Measurements from ENCODE around the gene CCDC187. TPM values are rescaled to one million over a fixed set of nuclear protein-coding genes. Genes with fewer than 3 reads are reported as not detected.

Gene CCDC187
- total RNA-seq, 1 donor = not detected

- no peak for DNase-seq (ENCODE audit: insufficient read length, low spot score, missing footprints)
- Histone ChIP-seq H3K4me3 (ENCODE audit: insufficient read depth, low read length) (no peak overlapping the region), H3K4me1 (ENCODE audit: insufficient read depth, low read length) (no peaks in the 10 kb centered on the region), H2AFZ (ENCODE audit: low read length) (no peak overlapping the region), H3K9me3 (ENCODE audit: low read depth, low read length) (no peaks in the 10 kb centered on the region), H4K20me1 (ENCODE audit: insufficient read depth, low read length) (peaks cover 22% of the 10 kb centered on the region), H3K27ac (ENCODE audit: low read depth, low read length) (no peak overlapping the region), H3K36me3 (ENCODE audit: insufficient read depth, low read length) (peaks cover 28% of the 10 kb centered on the region), H3K4me2 (ENCODE audit: insufficient read depth, low read length) (no peak overlapping the region), H3K79me2 (ENCODE audit: insufficient read depth, low read length) (no peaks in the 10 kb centered on the region), H3K27me3 (ENCODE audit: insufficient read depth, low read length) (no peaks in the 10 kb centered on the region)
- TF ChIP-seq, protein P1, sequence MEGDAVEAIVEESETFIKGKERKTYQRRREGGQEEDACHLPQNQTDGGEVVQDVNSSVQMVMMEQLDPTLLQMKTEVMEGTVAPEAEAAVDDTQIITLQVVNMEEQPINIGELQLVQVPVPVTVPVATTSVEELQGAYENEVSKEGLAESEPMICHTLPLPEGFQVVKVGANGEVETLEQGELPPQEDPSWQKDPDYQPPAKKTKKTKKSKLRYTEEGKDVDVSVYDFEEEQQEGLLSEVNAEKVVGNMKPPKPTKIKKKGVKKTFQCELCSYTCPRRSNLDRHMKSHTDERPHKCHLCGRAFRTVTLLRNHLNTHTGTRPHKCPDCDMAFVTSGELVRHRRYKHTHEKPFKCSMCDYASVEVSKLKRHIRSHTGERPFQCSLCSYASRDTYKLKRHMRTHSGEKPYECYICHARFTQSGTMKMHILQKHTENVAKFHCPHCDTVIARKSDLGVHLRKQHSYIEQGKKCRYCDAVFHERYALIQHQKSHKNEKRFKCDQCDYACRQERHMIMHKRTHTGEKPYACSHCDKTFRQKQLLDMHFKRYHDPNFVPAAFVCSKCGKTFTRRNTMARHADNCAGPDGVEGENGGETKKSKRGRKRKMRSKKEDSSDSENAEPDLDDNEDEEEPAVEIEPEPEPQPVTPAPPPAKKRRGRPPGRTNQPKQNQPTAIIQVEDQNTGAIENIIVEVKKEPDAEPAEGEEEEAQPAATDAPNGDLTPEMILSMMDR (IDR thresholded peaks at IDR 0.05; ENCODE audit: extremely low read depth, low read depth, low read length) = no peak
Measured at GRCh38 chr9:136218673-136219072, 85.2 kb downstream of the CCDC187 start.

- no peak for DNase-seq (ENCODE audit: insufficient read length, low spot score, missing footprints)
- H3K4me3 ChIP-seq (ENCODE audit: insufficient read depth, low read length) = no peak overlapping the region
- H4K20me1 ChIP-seq (ENCODE audit: insufficient read depth, low read length) = peaks cover 19% of the 10 kb centered on the region
- H3K27ac ChIP-seq (ENCODE audit: low read depth, low read length) = no peak overlapping the region
- TF ChIP-seq, protein P1 (IDR thresholded peaks at IDR 0.05; ENCODE audit: extremely low read depth, low read depth, low read length) = no peak
- no peaks in the 10 kb centered on the region for H3K79me2 ChIP-seq (ENCODE audit: insufficient read depth, low read length)
- no peaks in the 10 kb centered on the region for H3K9me3 ChIP-seq (ENCODE audit: low read depth, low read length)
- H3K36me3 ChIP-seq (ENCODE audit: insufficient read depth, low read length) = peaks cover 27% of the 10 kb centered on the region
- H2AFZ ChIP-seq (ENCODE audit: low read length) = no peak overlapping the region
- H3K4me1 ChIP-seq (ENCODE audit: insufficient read depth, low read length) = no peaks in the 10 kb centered on the region
- H3K4me2 ChIP-seq (ENCODE audit: insufficient read depth, low read length) = no peak overlapping the region
- no peaks in the 10 kb centered on the region for H3K27me3 ChIP-seq (ENCODE audit: insufficient read depth, low read length)
Measured at GRCh38 chr9:136218271-136218670, 85.6 kb downstream of the CCDC187 start.

- Histone ChIP-seq H3K4me2 (ENCODE audit: insufficient read depth, low read length) (no peak overlapping the region), H3K36me3 (ENCODE audit: insufficient read depth, low read length) (peaks cover 24% of the 10 kb centered on the region), H3K27ac (ENCODE audit: low read depth, low read length) (no peak overlapping the region), H3K27me3 (ENCODE audit: insufficient read depth, low read length) (no peaks in the 10 kb centered on the region), H3K9me3 (ENCODE audit: low read depth, low read length) (no peaks in the 10 kb centered on the region), H3K4me1 (ENCODE audit: insufficient read depth, low read length) (no peaks in the 10 kb centered on the region), H4K20me1 (ENCODE audit: insufficient read depth, low read length) (peaks cover 20% of the 10 kb centered on the region), H3K79me2 (ENCODE audit: insufficient read depth, low read length) (no peaks in the 10 kb centered on the region), H2AFZ (ENCODE audit: low read length) (no peak overlapping the region), H3K4me3 (ENCODE audit: insufficient read depth, low read length) (no peak overlapping the region)
- TF ChIP-seq, protein P1 (IDR thresholded peaks at IDR 0.05; ENCODE audit: extremely low read depth, low read depth, low read length) = no peak
- no peak for DNase-seq (ENCODE audit: insufficient read length, low spot score, missing footprints)
Measured at GRCh38 chr9:136216541-136217244, 87.2 kb downstream of the CCDC187 start.

- Histone ChIP-seq H3K4me1 (ENCODE audit: insufficient read depth, low read length) (no peaks in the 10 kb centered on the region), H3K4me2 (ENCODE audit: insufficient read depth, low read length) (no peak overlapping the region), H3K27me3 (ENCODE audit: insufficient read depth, low read length) (no peaks in the 10 kb centered on the region), H2AFZ (ENCODE audit: low read length) (no peak overlapping the region), H3K27ac (ENCODE audit: low read depth, low read length) (no peak overlapping the region), H3K9me3 (ENCODE audit: low read depth, low read length) (no peaks in the 10 kb centered on the region), H3K36me3 (ENCODE audit: insufficient read depth, low read length) (peaks cover 24% of the 10 kb centered on the region), H3K4me3 (ENCODE audit: insufficient read depth, low read length) (no peak overlapping the region), H4K20me1 (ENCODE audit: insufficient read depth, low read length) (peaks cover 7% of the 10 kb centered on the region), H3K79me2 (ENCODE audit: insufficient read depth, low read length) (no peaks in the 10 kb centered on the region)
- DNase-seq (ENCODE audit: insufficient read length, low spot score, missing footprints) = no peak
- TF ChIP-seq, protein P1 (IDR thresholded peaks at IDR 0.05; ENCODE audit: extremely low read depth, low read depth, low read length) = no peak
Measured at GRCh38 chr9:136213733-136214132, 90.2 kb downstream of the CCDC187 start.

Data from osteoblast (primary cell).